HepG2 (cell line): ENCODE results near the gene HCFC1. TPM values are rescaled to one million over a fixed set of nuclear protein-coding genes. Genes with fewer than 3 reads are reported as not detected.

Experiments used
- ATAC-seq: fragments of 200-7000 bp; cut with Tn5 transposase; 3 replicates; pipeline ENCODE4 v1.9.1; 2020; ENCODE audit warnings: mild to moderate bottlenecking, moderate library complexity
- BruUV-seq: library from RNA; stranded (reverse); fragments of 400-500 nt; replicated peaks from 2 replicates; lab custom pipeline; 2021; lab: Mats Ljungman, UMichigan
- CTCF ChIA-PET: fragments of 300-600 bp; formaldehyde crosslinking; extraction: SDS; loops from one replicate; lab custom pipeline; 2021; ENCODE audit warnings: low total read pairs, inconsistent platforms, low intra/inter-chr PET ratio; lab: Yijun Ruan, JAX
- POLR2A ChIA-PET: fragments of 350-600 bp; sonication (Branson Sonifier 250); formaldehyde crosslinking; loops from one replicate; lab custom pipeline; 2020; ENCODE audit warnings: antibody characterized with exemption, inconsistent platforms; lab: Yijun Ruan, JAX
- DNase-seq: peaks from one replicate; pipeline ENCODE4 v3.0.0-alpha.2; 2015; ENCODE audit warnings: low spot score
- FAIRE-seq: peaks from 3 replicates; lab custom pipeline; 2011; peaks lifted over from hg19 to GRCh38; lab: Jason Lieb, UNC
- H2AFZ ChIP-seq: one replicate; pipeline ENCODE4 v1.6.1; 2011; ENCODE audit warnings: low read length, inconsistent platforms
- H3K27ac ChIP-seq: fragments of 300-600 bp; 3 replicates; pipeline ENCODE4 v1.8.0; 2011; ENCODE audit warnings: mixed run types, mild to moderate bottlenecking, mixed read lengths, low read length, inconsistent platforms; ENCODE audit not compliant: insufficient read depth; ENCODE audit errors: extremely low read length
- H3K27me3 ChIP-seq, 2 experiments: fragments of 200-600 bp in 1 of 2; 2 replicates in 1 of 2; 3 replicates in 1 of 2; pipeline versions ENCODE4 v1.6.0 to v1.8.0; 2011; ENCODE audit warnings: low read length in 2 of 2, mild to moderate bottlenecking in 2 of 2, moderate library complexity in 2 of 2, inconsistent platforms in 1 of 2; ENCODE audit not compliant: insufficient read depth in 2 of 2, control insufficient read depth in 1 of 2
- H3K36me3 ChIP-seq, 2 experiments: fragments of 200-600 bp in 1 of 2; replicated peaks in 1 of 2; 2 replicates in 1 of 2; 3 replicates in 1 of 2; pipeline versions ENCODE4 v1.5.1 to v1.8.0; 2011; ENCODE audit warnings: low read length in 2 of 2, inconsistent platforms in 1 of 2; ENCODE audit not compliant: insufficient read depth in 2 of 2, control insufficient read depth in 1 of 2
- H3K4me1 ChIP-seq: 2 replicates; pipeline ENCODE4 v1.5.1; 2012; ENCODE audit warnings: low read length, inconsistent platforms; ENCODE audit not compliant: insufficient read depth
- H3K4me2 ChIP-seq: 2 replicates; pipeline ENCODE4 v1.6.0; 2011; ENCODE audit warnings: low read depth, low read length, inconsistent platforms
- H3K4me3 ChIP-seq, 3 experiments: fragments of 200-600 bp in 1 of 3; sonication (generic), shearing (Covaris generic) in 1 of 3; replicated peaks in 1 of 3; 2 replicates each; pipeline ENCODE4 v1.5.1; 2011 to 2016; ENCODE audit warnings: low read length in 3 of 3, inconsistent platforms in 2 of 3, low read depth in 2 of 3, mild to moderate bottlenecking in 2 of 3, control low read depth in 1 of 3, mixed read lengths in 1 of 3; ENCODE audit not compliant: insufficient read depth in 1 of 3
- H3K79me2 ChIP-seq: one replicate; pipeline ENCODE4 v1.6.1; 2011; ENCODE audit warnings: low read length, inconsistent platforms; ENCODE audit not compliant: insufficient read depth
- H3K9ac ChIP-seq: 2 replicates; pipeline ENCODE4 v1.6.0; 2011; ENCODE audit warnings: mild to moderate bottlenecking, low read depth, low read length, inconsistent platforms; ENCODE audit not compliant: insufficient read depth
- H3K9me3 ChIP-seq: 2 replicates; pipeline ENCODE4 v1.5.1; 2012; ENCODE audit warnings: mild to moderate bottlenecking, low read length
- H4K20me1 ChIP-seq: 2 replicates; pipeline ENCODE4 v1.6.0; 2011; ENCODE audit warnings: inconsistent platforms, mild to moderate bottlenecking, low read length, moderate library complexity; ENCODE audit not compliant: insufficient read depth
- BRF2 ChIP-seq: sonication (generic); formaldehyde crosslinking; IDR thresholded peaks from 2 replicates; pipeline ENCODE4 v1.8.1; 2022; ENCODE audit warnings: mild to moderate bottlenecking, missing genetic modification reagents
- FOXA1 ChIP-seq, 2 experiments: fragments of 450-650 bp in 1 of 2; sonication (generic) in 1 of 2; formaldehyde crosslinking in 1 of 2; IDR thresholded peaks; 2 replicates each; pipeline versions ENCODE4 v1.4.0 to v1.6.1; 2016 to 2020; ENCODE audit warnings: missing genetic modification reagents in 1 of 2
- HNRNPL ChIP-seq: fragments of 200-400 bp; formaldehyde crosslinking; IDR thresholded peaks from 2 replicates; pipeline ENCODE4 v1.6.1; 2017; ENCODE audit warnings: mild to moderate bottlenecking, low read depth, low read length
- KDM3A ChIP-seq: IDR thresholded peaks from 2 replicates; pipeline ENCODE4 v1.6.1; 2018; ENCODE audit warnings: low read depth, missing compliant biosample characterization
- MAFF ChIP-seq: IDR thresholded peaks from 2 replicates; pipeline ENCODE4 v1.6.1; 2011; ENCODE audit warnings: low read depth, low read length, improper control_type of control experiment
- MAFK ChIP-seq, 2 experiments: IDR thresholded peaks in 1 of 2; conservative IDR thresholded peaks in 1 of 2; 2 replicates each; pipeline ENCODE4 v1.6.1; 2011; ENCODE audit warnings: improper control_type of control experiment in 2 of 2, low read length in 2 of 2
- MAX ChIP-seq: IDR thresholded peaks from 2 replicates; pipeline ENCODE4 v1.6.1; 2012; ENCODE audit warnings: inconsistent platforms
- PHF8 ChIP-seq: sonication (generic); formaldehyde crosslinking; IDR thresholded peaks from 2 replicates; pipeline ENCODE4 v1.5.0; 2020; ENCODE audit warnings: missing genetic modification reagents
- PRMT3 ChIP-seq: sonication (generic); formaldehyde crosslinking; IDR thresholded peaks from 2 replicates; pipeline ENCODE4 v1.8.1; 2022; ENCODE audit warnings: low read depth, mild to moderate bottlenecking, moderate library complexity, missing genetic modification reagents, borderline replicate concordance
- ZNF207 ChIP-seq: fragments of 450-650 bp; IDR thresholded peaks from 2 replicates; pipeline ENCODE4 v1.6.1; 2016; ENCODE audit warnings: antibody characterized with exemption, borderline replicate concordance
- WGBS: methylation state at CpG from one replicate; pipeline ENCODE4 v1.1.6; 2017; ENCODE audit warnings: low lambda C conversion rate; 5-methylcytosine and 5-hydroxymethylcytosine counted together
- in situ Hi-C: cut with HindIII; loops from 2 replicates; pipeline ENCODE4 v1.10.0; 2017; ENCODE audit warnings: low pct_unique_long_range_greater_than_20kb; ENCODE audit not compliant: extremely low pct_ligation_motif_present
- intact Hi-C: fragments of 100-400 bp; cut with micrococcal nuclease; formaldehyde crosslinking; loops from one replicate; pipeline ENCODE4 v1.10.0; 2022; ENCODE audit not compliant: unreplicated experiment
- polyA plus RNA-seq, 8 experiments: library from polyadenylated mRNA; depleted of rRNA in 3 of 8; stranded (reverse) in 7 of 8; unstranded in 1 of 8; fragments of >200 nt; fragmentation: Illumina TruSeq in 4 of 8; extraction: Trizol in 4 of 8; gene quantifications; 2 replicates each; pipeline versions ENCODE4 v1.2.1 to v1.2.3, GENCODE V29; 2011 to 2016; ENCODE audit warnings: low read depth in 4 of 8, missing spikeins in 1 of 8, mixed read lengths in 1 of 8; ENCODE audit not compliant: insufficient read depth in 1 of 8
- total RNA-seq, 5 experiments: library from RNA; depleted of rRNA; stranded (reverse); fragments of >200 nt; fragmentation: Illumina TruSeq; extraction: Trizol; gene quantifications; 2 replicates each; pipeline ENCODE4 v1.2.3, GENCODE V29; 2016; ENCODE audit warnings: low read depth in 1 of 5

HCFC1 gene
- total and polyA plus RNA-seq, 2 of the 13 experiments (the other 11 are each of a cell fraction or from before 2014, with no cell fraction given) = 5.8 to 17.8 TPM

GRCh38 chrX:153988493-153988892 is 16.9 kb upstream of the HCFC1 start:
- no peaks in the 10 kb centered on the region for H4K20me1 ChIP-seq
- no peak overlapping the region for H3K4me3 ChIP-seq
- H3K36me3 ChIP-seq = no peaks in the 10 kb centered on the region
- POLR2A ChIA-PET = interaction anchor here (1.0 to 1.9 kb wide), 3 partner anchors 14 to 32 kb away, joined by 3 to 5 read pairs (median 3); no protein-coding TSS in a partner anchor
- CTCF ChIA-PET = no interaction called here
- WGBS = 84% methylated on average over 9 of the region's 12 CpGs
- no peak overlapping the region for H2AFZ ChIP-seq
- in situ Hi-C loops = no loop called here
- intact Hi-C loops = no loop called here
- H3K9ac ChIP-seq = no peak overlapping the region
- H3K79me2 ChIP-seq = no peaks in the 10 kb centered on the region
- no peak for ATAC-seq
- DNase-seq = no peak
- FAIRE-seq = no peak
- no peaks in the 10 kb centered on the region for H3K9me3 ChIP-seq
- TF ChIP-seq PHF8 = no peak
- no peak for TF ChIP-seq PRMT3 (CRISPR knock-in tag)
- TF ChIP-seq KDM3A = no peak
- TF ChIP-seq MAFF = peak; percentile 61
- no peak for TF ChIP-seq FOXA1 (IDR thresholded peaks at IDR 0.05)
- no peak for TF ChIP-seq FOXA1 (CRISPR knock-in tag; IDR thresholded peaks at IDR 0.05)
- TF ChIP-seq ZNF207 = no peak
- TF ChIP-seq BRF2 (CRISPR knock-in tag) = no peak
- peak; percentile 65 to 76 for TF ChIP-seq MAFK (conservative IDR thresholded peaks at IDR 0.05 in 1 of 2, IDR thresholded peaks at IDR 0.05 in 1 of 2; ENCODE audit: low read length in 2 of 2)
- no peak for TF ChIP-seq MAX
- no peak for TF ChIP-seq HNRNPL
- no TSS peak for BruUV-seq
- peaks cover 43% of the 10 kb centered on the region for H3K4me1 ChIP-seq
- H3K4me2 ChIP-seq = no peak overlapping the region
- H3K27me3 ChIP-seq = no peaks in the 10 kb centered on the region
- no peak overlapping the region for H3K27ac ChIP-seq
